SU-DHL-6 (cell line): Measurements from ENCODE around the gene RIC8A.

Experiments
- CTCF ChIP-seq: fragments of 200-600 bp; sonication (generic); IDR thresholded peaks from one replicate; pipeline ENCODE4 v1.5.1; 2017; ENCODE audit warnings: antibody characterized with exemption, mild to moderate bottlenecking, low read length, moderate library complexity; ENCODE audit not compliant: insufficient read depth, poor library complexity, severe bottlenecking
- EZH2phosphoT487 ChIP-seq: fragments of 200-600 bp; sonication (generic), shearing (Covaris generic); conservative IDR thresholded peaks from 2 replicates; pipeline ENCODE4 v1.6.1; 2018; ENCODE audit warnings: mild to moderate bottlenecking, antibody characterized with exemption, low read length, moderate library complexity, mixed read lengths

GRCh38 chr11:215581-216037 lies 8.1 kb downstream of the RIC8A start:
- TF ChIP-seq CTCF (no peak), EZH2phosphoT487 (no peak)
